IMR-90 (cell line): ENCODE data around the gene RAPGEF5. TPM values are rescaled to one million over a fixed set of nuclear protein-coding genes. Genes with fewer than 3 reads are reported as not detected.

Source experiments
- ATAC-seq: fragments of 200-7000 bp; cut with Tn5 transposase; 2 replicates; pipeline ENCODE4 v1.9.1; 2020; ENCODE audit warnings: low read depth, mild to moderate bottlenecking, moderate library complexity
- BruUV-seq: library from RNA; stranded (reverse); fragments of 400-500 nt; replicated peaks from 2 replicates; lab custom pipeline; 2021; lab: Mats Ljungman, UMichigan
- CTCF ChIA-PET: fragments of 300-600 bp; formaldehyde crosslinking; extraction: SDS; loops from one replicate; lab custom pipeline; 2021; ENCODE audit warnings: antibody characterized with exemption; lab: Yijun Ruan, JAX
- POLR2A ChIA-PET: fragments of 300-600 bp; sonication (Branson Sonifier 250); formaldehyde crosslinking; loops from one replicate; lab custom pipeline; 2022; ENCODE audit warnings: antibody characterized with exemption; ENCODE audit not compliant: unreplicated experiment; lab: Charles Lee
- DNase-seq: peaks from one replicate; pipeline ENCODE4 v3.0.0; 2013
- H2AFZ ChIP-seq: replicated peaks from 2 replicates; pipeline ENCODE3; 2013; ENCODE audit warnings: low read length, mild to moderate bottlenecking; ENCODE audit not compliant: poor library complexity
- H2AK5ac ChIP-seq: 2 replicates; pipeline ENCODE4 v1.6.1; 2013; ENCODE audit warnings: low read depth, low read length, inconsistent platforms
- H2AK9ac ChIP-seq: replicated peaks from 2 replicates; pipeline ENCODE3; 2013; ENCODE audit warnings: mild to moderate bottlenecking, low read depth, low read length, moderate library complexity; ENCODE audit not compliant: poor library complexity
- H2BK120ac ChIP-seq: 2 replicates; pipeline ENCODE4 v1.6.1; 2013; ENCODE audit warnings: low read depth, low read length, inconsistent platforms
- H2BK15ac ChIP-seq: 3 replicates; pipeline ENCODE4 v1.6.1; 2013; ENCODE audit warnings: low read depth, low read length, inconsistent platforms
- H2BK20ac ChIP-seq: 2 replicates; pipeline ENCODE4 v1.6.1; 2013; ENCODE audit warnings: low read depth, mild to moderate bottlenecking, inconsistent platforms, low read length, moderate library complexity
- H2BK5ac ChIP-seq: 2 replicates; pipeline ENCODE4 v1.6.1; 2013; ENCODE audit warnings: mild to moderate bottlenecking, low read depth, low read length, inconsistent platforms; ENCODE audit not compliant: poor library complexity, severe bottlenecking
- H3K14ac ChIP-seq: replicated peaks from 2 replicates; pipeline ENCODE4 v1.6.1; 2013; ENCODE audit warnings: low read depth, low read length, inconsistent platforms
- H3K18ac ChIP-seq: 2 replicates; pipeline ENCODE4 v1.6.1; 2013; ENCODE audit warnings: low read depth, low read length, control low read depth
- H3K23ac ChIP-seq: 2 replicates; pipeline ENCODE4 v1.6.1; 2013; ENCODE audit warnings: low read depth, low read length, inconsistent platforms
- H3K27ac ChIP-seq: 2 replicates; pipeline ENCODE4 v1.5.1; 2013; ENCODE audit warnings: mild to moderate bottlenecking, control low read depth, low read length; ENCODE audit not compliant: insufficient read depth
- H3K27me3 ChIP-seq: 2 replicates; pipeline ENCODE4 v1.6.1; 2013; ENCODE audit warnings: low read length; ENCODE audit not compliant: control insufficient read depth, insufficient read depth
- H3K36me3 ChIP-seq: 2 replicates; pipeline ENCODE4 v1.6.1; 2013; ENCODE audit warnings: low read length, mixed read lengths; ENCODE audit not compliant: control insufficient read depth, insufficient read depth
- H3K4ac ChIP-seq: 2 replicates; pipeline ENCODE4 v1.6.1; 2013; ENCODE audit warnings: low read depth, low read length, inconsistent platforms
- H3K4me1 ChIP-seq: 2 replicates; pipeline ENCODE4 v1.6.1; 2013; ENCODE audit warnings: low read length, mixed read lengths; ENCODE audit not compliant: control insufficient read depth, insufficient read depth
- H3K4me2 ChIP-seq: 2 replicates; pipeline ENCODE4 v1.6.1; 2013; ENCODE audit warnings: low read depth, mild to moderate bottlenecking, control low read depth, low read length, moderate library complexity
- H3K4me3 ChIP-seq: 2 replicates; pipeline ENCODE4 v1.5.1; 2013; ENCODE audit warnings: low read depth, mild to moderate bottlenecking, control low read depth, low read length, moderate library complexity; ENCODE audit not compliant: insufficient read depth
- H3K56ac ChIP-seq: 2 replicates; pipeline ENCODE4 v1.6.1; 2013; ENCODE audit warnings: low read length, inconsistent platforms; ENCODE audit not compliant: insufficient read depth; ENCODE audit errors: extremely low read depth
- H3K79me1 ChIP-seq, 2 experiments: 2 replicates each; pipeline ENCODE4 v1.6.1; 2013; ENCODE audit warnings: low read length in 2 of 2, inconsistent platforms in 1 of 2, low read depth in 1 of 2
- H3K9ac ChIP-seq: 2 replicates; pipeline ENCODE4 v1.6.1; 2013; ENCODE audit warnings: low read depth, low read length, control low read depth
- H3K9me1 ChIP-seq: 2 replicates; pipeline ENCODE4 v1.6.1; 2013; ENCODE audit warnings: low read length, inconsistent platforms; ENCODE audit not compliant: insufficient read depth
- H3K9me3 ChIP-seq: 2 replicates; pipeline ENCODE4 v1.6.1; 2013; ENCODE audit warnings: low read length; ENCODE audit not compliant: control insufficient read depth, insufficient read depth
- H4K20me1 ChIP-seq: 2 replicates; pipeline ENCODE4 v1.6.1; 2013; ENCODE audit warnings: low read length, inconsistent platforms; ENCODE audit not compliant: insufficient read depth
- H4K5ac ChIP-seq: 2 replicates; pipeline ENCODE4 v1.6.1; 2013; ENCODE audit warnings: mild to moderate bottlenecking, low read depth, low read length, control low read depth
- H4K8ac ChIP-seq, 2 experiments: 2 replicates each; pipeline ENCODE4 v1.6.1; 2013; ENCODE audit warnings: low read depth in 2 of 2, low read length in 2 of 2, control low read depth in 1 of 2, inconsistent platforms in 1 of 2
- H4K91ac ChIP-seq: 2 replicates; pipeline ENCODE4 v1.6.1; 2013; ENCODE audit warnings: low read depth, low read length, inconsistent platforms; ENCODE audit not compliant: insufficient read depth
- BHLHE40 ChIP-seq: fragments of 150-350 bp; IDR thresholded peaks from 2 replicates; pipeline ENCODE4 v1.6.1; 2016; ENCODE audit warnings: mild to moderate bottlenecking, low read depth, low read length
- CEBPB ChIP-seq: IDR thresholded peaks from 2 replicates; pipeline ENCODE4 v1.6.1; 2012; ENCODE audit warnings: low read depth, low read length, improper control_type of control experiment
- CHD1 ChIP-seq: IDR thresholded peaks from 2 replicates; pipeline ENCODE4 v1.6.1; 2012; ENCODE audit warnings: low read depth, low read length, improper control_type of control experiment
- ELK1 ChIP-seq: fragments of 150-350 bp; IDR thresholded peaks from 2 replicates; pipeline ENCODE4 v1.6.1; 2016; ENCODE audit warnings: low read depth, mild to moderate bottlenecking, low read length, moderate library complexity, borderline replicate concordance
- FOS ChIP-seq: fragments of 150-350 bp; IDR thresholded peaks from 2 replicates; pipeline ENCODE4 v1.6.1; 2016; ENCODE audit warnings: low read depth, low read length
- MAFK ChIP-seq: IDR thresholded peaks from 2 replicates; pipeline ENCODE4 v1.6.1; 2012; ENCODE audit warnings: low read depth, low read length, improper control_type of control experiment
- MAZ ChIP-seq: IDR thresholded peaks from 2 replicates; pipeline ENCODE4 v1.6.1; 2012; ENCODE audit warnings: low read depth, mild to moderate bottlenecking, low read length, improper control_type of control experiment, moderate library complexity, borderline replicate concordance
- MXI1 ChIP-seq: IDR thresholded peaks from 2 replicates; pipeline ENCODE4 v1.6.1; 2012; ENCODE audit warnings: low read depth, mild to moderate bottlenecking, low read length, moderate library complexity, borderline replicate concordance
- NFE2L2 ChIP-seq: fragments of 150-350 bp; IDR thresholded peaks from 2 replicates; pipeline ENCODE4 v1.6.1; 2016; ENCODE audit warnings: low read depth, mild to moderate bottlenecking, low read length
- POLR2A ChIP-seq: IDR thresholded peaks from 2 replicates; pipeline ENCODE4 v1.6.1; 2012; ENCODE audit warnings: mild to moderate bottlenecking, low read depth, low read length
- RAD21 ChIP-seq: IDR thresholded peaks from 2 replicates; pipeline ENCODE4 v1.6.1; 2012; ENCODE audit warnings: low read length, improper control_type of control experiment
- RCOR1 ChIP-seq: IDR thresholded peaks from 2 replicates; pipeline ENCODE4 v1.6.1; 2012; ENCODE audit warnings: mild to moderate bottlenecking, low read length, improper control_type of control experiment; ENCODE audit not compliant: insufficient replicate concordance
- RFX5 ChIP-seq: IDR thresholded peaks from 2 replicates; pipeline ENCODE4 v1.8.0; 2012; ENCODE audit warnings: low read depth, mild to moderate bottlenecking, low read length, moderate library complexity
- SMC3 ChIP-seq: fragments of 150-350 bp; IDR thresholded peaks from 2 replicates; pipeline ENCODE4 v1.6.1; 2016; ENCODE audit warnings: low read depth, mild to moderate bottlenecking, antibody characterized with exemption, low read length, moderate library complexity
- USF2 ChIP-seq: fragments of 150-350 bp; IDR thresholded peaks from 2 replicates; pipeline ENCODE4 v1.6.1; 2017; ENCODE audit warnings: mild to moderate bottlenecking, antibody characterized with exemption, low read length, low read depth
- WGBS, 2 experiments: methylation state at CpG; one replicate each; pipeline versions ENCODE4 v1.1.5 to v1.1.7; 2013; ENCODE audit warnings: missing lambda C conversion rate in 2 of 2; ENCODE audit not compliant: insufficient read length in 1 of 2; ENCODE audit errors: extremely low coverage in 2 of 2; 5-methylcytosine and 5-hydroxymethylcytosine counted together
- dilution Hi-C: fragments of 300-500 bp; cut with HindIII; formaldehyde crosslinking; loops from one replicate; pipeline ENCODE4 v1.14.3; 2018; ENCODE audit warnings: low sequenced_read_pairs; ENCODE audit not compliant: unreplicated experiment
- in situ Hi-C: fragments of 300-500 bp; cut with MboI; formaldehyde crosslinking; loops from 3 replicates; pipeline ENCODE4 v1.14.3; 2019; ENCODE audit warnings: low sequenced_read_pairs, inconsistent platforms, mixed read lengths
- intact Hi-C: fragments of 100-400 bp; cut with micrococcal nuclease; formaldehyde crosslinking; loops from 2 replicates; pipeline ENCODE4 v1.10.0; 2022
- polyA plus RNA-seq, 3 experiments: library from polyadenylated mRNA; depleted of rRNA; stranded (reverse); fragments of >200 nt; gene quantifications; 2 replicates each; pipeline ENCODE4 v1.2.3, GENCODE V29; 2012; ENCODE audit warnings: low replicate concordance in 1 of 3
- total RNA-seq: library from RNA; depleted of rRNA; stranded (reverse); fragments of >200 nt; gene quantifications from 2 replicates; pipeline ENCODE4 v1.2.3, GENCODE V29; 2012

The RAPGEF5 gene
- total and polyA plus RNA-seq, 2 of the 4 experiments (the other 2 are of a cell fraction): 0.05 to 0.18 TPM

- ATAC-seq (no peak), DNase-seq (no peak)
- no peak overlapping the region for H2AK5ac ChIP-seq
- no peaks in the 10 kb centered on the region for H3K9me1 ChIP-seq
- no peaks in the 10 kb centered on the region for H3K4me1 ChIP-seq
- H2BK5ac ChIP-seq: no peak overlapping the region
- H3K14ac ChIP-seq: no peak overlapping the region
- no TSS peak for BruUV-seq
- no peak overlapping the region for H2AFZ ChIP-seq
- no peaks in the 10 kb centered on the region for H3K36me3 ChIP-seq
- 0 out of 2 replicates have a peak, but pooled peaks cover 2% of the 10 kb centered on the region for H3K27me3 ChIP-seq
- H3K4me2 ChIP-seq: no peak overlapping the region
- no peak overlapping the region for H3K4me3 ChIP-seq
- TF ChIP-seq RCOR1 (no peak), NFE2L2 (no peak), MAZ (no peak), SMC3 (no peak), RAD21 (no peak), USF2 (no peak), FOS (no peak), MXI1 (no peak), CEBPB (no peak), CHD1 (no peak), ELK1 (no peak), RFX5 (no peak), POLR2A (no peak), BHLHE40 (no peak), MAFK (no peak)
- WGBS, 2 experiments: no CpG with 5 or more reads among the region's 2 CpGs
- no peak overlapping the region for H2BK20ac ChIP-seq
- no peaks in the 10 kb centered on the region for H3K9me3 ChIP-seq
- no peak overlapping the region for H4K8ac ChIP-seq
- H3K4ac ChIP-seq: no peak overlapping the region
- dilution Hi-C loops: no loop called here
- no peak overlapping the region for H4K91ac ChIP-seq
- H3K23ac ChIP-seq: no peak overlapping the region
- H3K27ac ChIP-seq: no peak overlapping the region
- no peak overlapping the region for H3K18ac ChIP-seq
- no peak overlapping the region for H2AK9ac ChIP-seq
- H3K79me1 ChIP-seq: no peaks in the 10 kb centered on the region
- H3K56ac ChIP-seq: no peak overlapping the region
- intact Hi-C loops: no loop called here
- ChIA-PET POLR2A (no interaction called here), CTCF (no interaction called here)
- in situ Hi-C loops: no loop called here
- no peaks in the 10 kb centered on the region for H4K20me1 ChIP-seq
- no peak overlapping the region for H3K9ac ChIP-seq
- no peak overlapping the region for H2BK15ac ChIP-seq
- no peak overlapping the region for H2BK120ac ChIP-seq
- H4K5ac ChIP-seq: no peak overlapping the region
Observed at GRCh38 chr7:22278660-22279059, 78.3 kb downstream of the RAPGEF5 start.
